ENCODE results near the gene USP17L19.
"Not testable (repeated sequence)": the region's sequence is repeated elsewhere in the genome, so short reads cannot be mapped to it uniquely, and the experiment has no call there.

DNA sequence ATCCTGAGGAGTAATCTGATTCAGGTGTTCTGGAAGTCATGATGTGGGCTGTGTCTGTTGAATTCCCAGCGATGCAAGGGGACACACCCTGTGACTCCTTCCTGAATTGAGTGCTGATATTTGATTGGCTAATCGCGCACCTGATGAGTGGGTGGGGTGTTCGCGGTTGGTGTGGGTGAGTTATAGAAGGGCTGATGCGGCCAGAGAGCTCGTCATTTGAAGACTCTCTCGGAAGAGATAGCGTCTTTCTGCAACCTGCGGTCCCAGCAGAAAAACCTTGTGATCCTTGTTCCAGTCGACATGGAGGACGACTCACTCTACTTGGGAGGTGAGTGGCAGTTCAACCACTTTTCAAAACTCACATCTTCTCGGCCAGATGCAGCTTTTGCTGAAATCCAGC is 42.8 kb upstream of the USP17L19 start, which contains the start of gene USP17L10:
- TF ChIP-seq, protein P1, sequence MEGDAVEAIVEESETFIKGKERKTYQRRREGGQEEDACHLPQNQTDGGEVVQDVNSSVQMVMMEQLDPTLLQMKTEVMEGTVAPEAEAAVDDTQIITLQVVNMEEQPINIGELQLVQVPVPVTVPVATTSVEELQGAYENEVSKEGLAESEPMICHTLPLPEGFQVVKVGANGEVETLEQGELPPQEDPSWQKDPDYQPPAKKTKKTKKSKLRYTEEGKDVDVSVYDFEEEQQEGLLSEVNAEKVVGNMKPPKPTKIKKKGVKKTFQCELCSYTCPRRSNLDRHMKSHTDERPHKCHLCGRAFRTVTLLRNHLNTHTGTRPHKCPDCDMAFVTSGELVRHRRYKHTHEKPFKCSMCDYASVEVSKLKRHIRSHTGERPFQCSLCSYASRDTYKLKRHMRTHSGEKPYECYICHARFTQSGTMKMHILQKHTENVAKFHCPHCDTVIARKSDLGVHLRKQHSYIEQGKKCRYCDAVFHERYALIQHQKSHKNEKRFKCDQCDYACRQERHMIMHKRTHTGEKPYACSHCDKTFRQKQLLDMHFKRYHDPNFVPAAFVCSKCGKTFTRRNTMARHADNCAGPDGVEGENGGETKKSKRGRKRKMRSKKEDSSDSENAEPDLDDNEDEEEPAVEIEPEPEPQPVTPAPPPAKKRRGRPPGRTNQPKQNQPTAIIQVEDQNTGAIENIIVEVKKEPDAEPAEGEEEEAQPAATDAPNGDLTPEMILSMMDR (IDR thresholded peaks at IDR 0.05; ENCODE audit: extremely low read depth in 1 of 2, insufficient read depth in 1 of 2, low read depth in 1 of 2, low read length in 2 of 2) = not testable (repeated sequence)
- not testable (repeated sequence) for TF ChIP-seq MYC (IDR thresholded peaks at IDR 0.05; ENCODE audit: low read depth, low read length); EZH2 (IDR thresholded peaks at IDR 0.05; ENCODE audit: borderline replicate concordance, low read depth, low read length, severe bottlenecking); POLR2AphosphoS5 (IDR thresholded peaks at IDR 0.05; ENCODE audit: insufficient read depth, low read depth, low read length); POLR2A (IDR thresholded peaks at IDR 0.05; ENCODE audit: low read depth, low read length); JUN (IDR thresholded peaks at IDR 0.05; ENCODE audit: borderline replicate concordance, insufficient read depth, insufficient read length, low read depth)
- TF ChIP-seq, protein P2, sequence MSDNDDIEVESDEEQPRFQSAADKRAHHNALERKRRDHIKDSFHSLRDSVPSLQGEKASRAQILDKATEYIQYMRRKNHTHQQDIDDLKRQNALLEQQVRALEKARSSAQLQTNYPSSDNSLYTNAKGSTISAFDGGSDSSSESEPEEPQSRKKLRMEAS (IDR thresholded peaks at IDR 0.05; ENCODE audit: insufficient read depth, insufficient read length) = not testable (repeated sequence)

Data from endothelial cell of umbilical vein (primary cell).